ENCODE data around the gene DNAJC6.
A peak's percentile ranks its signal among the peaks of the same experiment; 100 is the strongest.
"Not testable (repeated sequence)": the region's sequence is repeated elsewhere in the genome, so short reads cannot be mapped to it uniquely, and the experiment has no call there.

DNAJC6 gene

GRCh38 chr1:65440322-65440900 is 131.1 kb downstream of the DNAJC6 start:
- no peak for DNase-seq
- intact Hi-C loops (cut with DNase I) = no loop called here

DNA sequence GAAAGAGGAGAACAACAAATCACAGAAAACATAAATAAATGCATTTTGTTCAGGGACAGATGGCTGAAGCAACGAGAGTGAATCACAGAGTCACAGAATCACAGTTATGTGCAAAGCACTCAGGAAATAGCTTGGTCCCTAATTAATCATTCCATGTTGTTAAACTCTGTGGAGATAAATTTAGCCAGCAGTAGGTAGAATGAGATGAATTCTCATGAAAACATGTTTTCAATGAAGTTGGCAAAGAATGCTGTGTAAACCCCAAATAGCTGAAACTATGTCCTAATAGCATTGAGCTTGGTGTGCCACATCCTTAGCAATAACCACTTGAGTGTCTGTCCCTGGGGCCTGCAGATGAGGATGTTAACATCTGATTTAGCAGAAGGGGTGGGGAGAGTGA is 131.6 kb downstream of the DNAJC6 start:
- no peak for DNase-seq
- intact Hi-C loops (cut with DNase I) = no loop called here

DNA sequence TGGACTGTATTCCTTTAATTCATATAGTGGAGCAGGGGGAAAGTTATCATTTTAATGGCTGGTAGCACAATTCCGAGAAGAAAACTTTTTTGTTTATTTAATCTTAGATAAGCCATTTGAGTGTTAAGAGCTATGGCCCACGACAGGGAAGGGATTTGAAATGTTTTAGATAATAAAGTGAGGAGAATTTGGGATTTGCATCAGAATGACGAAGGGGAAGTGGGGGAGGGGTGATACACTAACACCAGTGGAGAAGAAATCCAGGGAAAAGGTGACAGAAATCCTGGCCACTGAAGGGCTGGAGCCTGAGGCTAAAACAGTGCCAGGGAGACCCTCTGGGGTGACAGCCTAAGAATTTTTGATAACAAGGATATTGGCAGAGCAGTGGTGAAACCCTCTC is 132.1 kb downstream of the DNAJC6 start:
- DNase-seq = no peak
- intact Hi-C loops (cut with DNase I) = no loop called here

DNA sequence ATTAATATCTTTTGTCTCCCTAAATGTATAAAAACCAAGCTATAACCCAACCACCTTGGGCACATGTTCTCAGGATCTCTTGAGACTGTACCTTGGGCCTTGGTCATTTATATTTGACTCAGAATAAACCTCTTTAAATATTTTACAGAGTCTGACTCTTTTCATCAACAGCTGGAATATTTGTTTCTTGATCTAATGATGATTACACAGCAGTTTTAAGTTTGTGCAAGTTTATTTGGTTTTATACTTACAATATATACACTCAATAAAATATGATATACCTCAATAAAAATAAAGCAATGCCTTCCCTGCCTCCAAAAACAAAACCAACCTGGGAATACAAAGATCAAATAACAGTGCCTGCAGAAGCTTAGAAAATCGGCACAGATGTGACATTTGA is 133.1 kb downstream of the DNAJC6 start:
- intact Hi-C loops (cut with DNase I) = no loop called here
- DNase-seq = no peak

DNA sequence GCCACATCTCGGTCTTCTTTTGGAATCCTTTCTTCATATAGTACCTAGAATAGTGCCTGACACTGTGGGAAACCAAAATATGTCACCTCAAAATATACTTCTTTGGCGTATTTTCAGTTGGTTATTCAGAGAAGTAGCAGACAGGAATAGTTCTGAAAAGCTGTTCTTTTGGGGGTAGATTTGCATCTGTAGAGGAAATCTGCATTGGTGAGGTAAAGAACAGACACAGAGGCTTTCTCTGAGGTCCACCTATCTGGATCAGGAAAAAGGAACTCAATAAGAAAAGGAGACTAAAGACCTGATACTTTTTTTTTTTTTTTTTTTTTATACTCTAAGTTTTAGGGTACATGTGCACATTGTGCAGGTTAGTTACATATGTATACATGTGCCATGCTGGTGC is 134.3 kb downstream of the DNAJC6 start:
- DNase-seq = no peak
- intact Hi-C loops (cut with DNase I) = no loop called here

GRCh38 chr1:65444128-65444640 is 134.8 kb downstream of the DNAJC6 start:
- DNase-seq = no peak
- intact Hi-C loops (cut with DNase I) = no loop called here

DNA sequence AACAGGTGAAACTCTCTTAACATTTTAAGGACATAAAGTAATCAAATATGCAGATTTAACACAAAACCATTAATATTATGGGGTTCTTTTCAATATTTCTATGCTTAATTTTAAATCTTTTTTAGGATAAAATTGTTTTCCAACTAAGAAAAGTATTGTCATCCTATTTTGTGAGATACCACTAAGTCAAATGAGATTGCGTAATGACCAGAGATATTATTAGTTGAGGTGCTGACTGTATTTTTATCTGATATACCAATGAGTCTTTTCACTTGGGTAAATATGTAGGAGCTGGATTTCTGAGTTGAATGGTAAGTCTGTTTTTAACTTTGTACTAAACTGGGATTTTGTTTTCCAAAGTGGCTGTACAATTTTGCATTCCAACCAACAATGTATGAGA is 136.5 kb downstream of the DNAJC6 start:
- intact Hi-C loops (cut with DNase I) = no loop called here

GRCh38 chr1:65449214-65449823 is 140.0 kb downstream of the DNAJC6 start:
- intact Hi-C loops (cut with DNase I) = no loop called here
- no peak for DNase-seq

More for the DNA sequence above, 136.5 kb downstream of the DNAJC6 start:
- DNase-seq = no peak

DNA sequence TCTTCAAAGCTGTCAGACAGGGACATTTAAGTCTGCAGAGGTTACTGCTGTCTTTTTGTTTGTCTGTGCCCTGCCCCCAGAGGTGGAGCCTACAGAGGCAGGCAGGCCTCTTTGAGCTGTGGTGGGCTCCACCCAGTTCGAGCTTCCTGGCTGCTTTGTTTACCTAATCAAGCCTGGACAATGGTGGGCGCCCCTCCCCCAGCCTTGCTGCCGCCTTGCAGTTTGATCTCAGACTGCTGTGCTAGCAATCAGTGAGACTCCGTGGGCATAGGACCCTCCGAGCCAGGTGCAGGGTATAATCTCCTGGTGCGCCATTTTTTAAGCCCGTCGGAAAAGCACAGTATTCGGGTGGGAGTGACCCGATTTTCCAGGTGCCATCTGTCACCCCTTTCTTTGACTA is 146.3 kb downstream of the DNAJC6 start:
- DNase-seq; intact Hi-C loops (cut with DNase I): not testable (repeated sequence)

GRCh38 chr1:65456481-65456880 is 147.1 kb downstream of the DNAJC6 start:
- intact Hi-C loops (cut with DNase I) = no loop called here
- no peak for DNase-seq

DNA sequence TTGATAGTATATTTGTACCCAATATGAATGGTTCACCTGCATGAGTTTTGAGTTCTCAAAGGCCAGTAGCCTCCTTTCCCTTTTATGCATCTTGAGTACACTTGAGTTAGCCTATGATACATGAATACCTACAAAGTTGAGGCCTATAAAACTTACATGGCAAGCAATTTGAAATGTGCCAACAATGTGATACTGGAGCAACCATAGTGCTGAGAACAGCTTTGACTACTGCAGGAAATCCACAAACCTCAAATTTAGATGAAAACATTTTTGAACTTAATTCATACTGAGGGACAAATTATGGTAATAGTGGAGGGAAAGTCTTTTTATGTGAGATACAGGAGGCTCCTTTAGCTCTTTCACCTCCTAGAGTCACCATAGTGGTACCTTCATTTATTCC is 148.5 kb downstream of the DNAJC6 start:
- intact Hi-C loops (cut with DNase I) = no loop called here
- DNase-seq = no peak

DNA sequence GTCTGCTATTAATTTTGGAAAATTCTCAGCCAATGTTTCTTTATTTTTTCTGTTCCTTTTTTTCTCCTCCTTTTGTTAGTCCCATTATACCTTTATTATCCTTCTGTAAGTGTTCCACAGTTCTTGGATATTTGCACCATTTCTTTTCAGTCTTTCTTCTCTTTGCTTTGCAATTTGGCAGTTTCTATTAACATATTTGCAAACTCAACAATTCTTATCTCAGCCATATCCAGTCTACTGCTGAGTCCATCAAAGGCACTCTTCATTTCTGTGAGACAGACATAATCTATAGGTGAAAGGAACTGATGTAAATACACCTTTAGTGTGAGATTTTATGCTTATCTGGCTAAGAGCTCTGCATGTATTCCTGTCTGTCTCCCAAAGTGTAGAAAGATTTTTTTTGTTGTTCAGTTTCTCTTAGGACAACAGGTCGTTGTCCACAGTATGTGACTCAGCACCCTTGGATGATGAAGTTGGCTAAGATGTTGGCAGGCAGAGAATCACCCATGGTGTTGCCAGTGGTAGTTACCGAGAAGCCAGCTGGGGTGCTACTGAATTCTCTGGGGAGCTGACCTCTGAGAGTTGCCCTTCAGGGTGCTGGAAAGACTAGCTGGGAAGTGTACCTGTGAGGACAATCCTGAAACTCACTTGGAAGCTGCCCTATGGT is 149.5 kb downstream of the DNAJC6 start:
- intact Hi-C loops (cut with DNase I) = no loop called here
- DNase-seq = peak in 2 of 42 donors; percentile 13 to 47

DNA sequence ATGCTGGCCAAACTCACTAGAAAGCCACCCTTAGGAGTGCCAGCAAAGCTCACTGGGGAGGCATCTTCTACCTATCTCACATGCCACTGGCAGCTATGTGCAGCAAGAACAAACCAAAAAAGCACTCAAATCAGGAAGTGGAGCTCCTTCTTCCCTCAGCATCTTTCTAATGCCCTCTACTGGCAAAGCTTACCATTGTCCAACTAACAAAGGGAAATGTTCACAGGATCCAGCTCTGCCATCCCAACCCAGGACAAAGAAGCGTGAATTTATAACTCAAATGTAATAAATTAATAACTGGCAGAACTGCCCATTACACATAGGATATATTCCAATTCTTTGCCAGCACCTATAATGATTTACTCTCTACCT is 150.0 kb downstream of the DNAJC6 start:
- intact Hi-C loops (cut with DNase I) = no loop called here

More for the DNA sequence above, 150.0 kb downstream of the DNAJC6 start:
- peak in 6 of 42 donors; percentile 2 to 46 (median 26) for DNase-seq

Measured in head of caudate nucleus (tissue), 42 donors.